PC-9 (cell line): Measurements from ENCODE around the gene TRIM37. TPM values are rescaled to one million over a fixed set of nuclear protein-coding genes. Genes with fewer than 3 reads are reported as not detected.

Source experiments
- BruUV-seq: library from RNA; stranded (reverse); fragments of 400-500 nt; replicated peaks from 2 replicates; lab custom pipeline; 2021; lab: Mats Ljungman, UMichigan
- CTCF ChIA-PET: fragments of 300-600 bp; sonication (Branson Sonifier 250); formaldehyde crosslinking; loops from one replicate; lab custom pipeline; 2022; ENCODE audit warnings: antibody characterized with exemption; lab: Charles Lee
- POLR2A ChIA-PET: fragments of 300-600 bp; sonication (Branson Sonifier 250); formaldehyde crosslinking; loops from one replicate; lab custom pipeline; 2022; ENCODE audit warnings: antibody characterized with exemption; ENCODE audit not compliant: unreplicated experiment; lab: Charles Lee
- DNase-seq, 2 experiments: peaks; one replicate each; pipeline versions ENCODE4 v3.0.0 to v3.0.0-alpha.2; 2015 to 2022; ENCODE audit warnings: mixed read lengths in 1 of 2
- H2AFZ ChIP-seq: fragments of 200-600 bp; sonication (generic); 2 replicates; pipeline ENCODE4 v1.8.1; 2017; ENCODE audit warnings: antibody characterized with exemption
- H3F3A ChIP-seq: fragments of 200-600 bp; sonication (generic); 2 replicates; pipeline ENCODE4 v1.8.1; 2017; ENCODE audit warnings: antibody characterized with exemption, mild to moderate bottlenecking, low read depth; ENCODE audit not compliant: insufficient read depth
- H3K27ac ChIP-seq: fragments of 200-600 bp; sonication (generic); 2 replicates; pipeline ENCODE4 v1.6.1; 2016; ENCODE audit warnings: mixed run types
- H3K27me3 ChIP-seq: fragments of 200-600 bp; sonication (generic); 2 replicates; pipeline ENCODE4 v1.6.1; 2016; ENCODE audit warnings: low read depth, mixed run types; ENCODE audit not compliant: insufficient read depth
- H3K36me3 ChIP-seq: fragments of 200-600 bp; sonication (generic); 2 replicates; pipeline ENCODE4 v1.6.1; 2016; ENCODE audit warnings: low read depth, mixed run types
- H3K4me1 ChIP-seq: fragments of 200-600 bp; sonication (generic); replicated peaks from 2 replicates; pipeline ENCODE4 v1.6.1; 2016; ENCODE audit warnings: mixed run types; ENCODE audit not compliant: insufficient read depth
- H3K4me2 ChIP-seq: fragments of 200-600 bp; sonication (generic); 2 replicates; pipeline ENCODE4 v1.6.1; 2017; ENCODE audit warnings: mixed run types
- H3K4me3 ChIP-seq: fragments of 200-600 bp; sonication (generic); 2 replicates; pipeline ENCODE4 v1.6.1; 2016; ENCODE audit warnings: mixed run types
- H3K79me2 ChIP-seq: fragments of 200-600 bp; sonication (generic); 2 replicates; pipeline ENCODE4 v1.6.1; 2017; ENCODE audit warnings: low read depth, mixed run types
- H3K9me2 ChIP-seq: fragments of 200-600 bp; sonication (generic); 2 replicates; pipeline ENCODE4 v1.8.1; 2017; ENCODE audit warnings: mild to moderate bottlenecking; ENCODE audit not compliant: insufficient read depth
- H3K9me3 ChIP-seq: fragments of 200-600 bp; sonication (generic); 2 replicates; pipeline ENCODE4 v1.8.1; 2016; ENCODE audit warnings: low read depth; ENCODE audit not compliant: insufficient read depth
- H4K20me1 ChIP-seq: fragments of 200-600 bp; sonication (generic); 2 replicates; pipeline ENCODE4 v1.8.1; 2017; ENCODE audit not compliant: insufficient read depth
- CTCF ChIP-seq: fragments of 200-600 bp; sonication (generic); conservative IDR thresholded peaks from 2 replicates; pipeline ENCODE4 v1.6.1; 2017; ENCODE audit warnings: mixed run types, antibody characterized with exemption, mild to moderate bottlenecking, moderate library complexity
- EZH2 ChIP-seq: fragments of 200-600 bp; sonication (generic); IDR thresholded peaks from 2 replicates; pipeline ENCODE4 v1.8.0; 2017; ENCODE audit warnings: antibody characterized with exemption, low read depth
- intact Hi-C: fragments of 100-400 bp; cut with micrococcal nuclease; formaldehyde crosslinking; loops from one replicate; pipeline ENCODE4 v1.10.0; 2022; ENCODE audit not compliant: unreplicated experiment
- total RNA-seq: library from RNA; stranded (reverse); gene quantifications from 2 replicates; pipeline ENCODE4 v1.2.3, GENCODE V29; 2021

TRIM37 gene
- total RNA-seq, 1 experiment from 2014 or later: 24.6 TPM

- H3K27ac ChIP-seq: no peak overlapping the region
- no peaks in the 10 kb centered on the region for H3K27me3 ChIP-seq
- intact Hi-C loops: no loop called here
- 0 out of 2 replicates have a peak, but pooled peaks cover 3% of the 10 kb centered on the region for H3F3A ChIP-seq
- no peak overlapping the region for H2AFZ ChIP-seq
- no peaks in the 10 kb centered on the region for H3K4me1 ChIP-seq
- no peaks in the 10 kb centered on the region for H3K9me2 ChIP-seq
- ChIA-PET POLR2A (no interaction called here), CTCF (no interaction called here)
- no peaks in the 10 kb centered on the region for H3K9me3 ChIP-seq
- H4K20me1 ChIP-seq: no peaks in the 10 kb centered on the region
- H3K36me3 ChIP-seq: peaks cover 13% of the 10 kb centered on the region
- H3K79me2 ChIP-seq: no peaks in the 10 kb centered on the region
- H3K4me2 ChIP-seq: no peak overlapping the region
- H3K4me3 ChIP-seq: no peak overlapping the region
- BruUV-seq: no TSS peak
- TF ChIP-seq EZH2 (no peak), CTCF (no peak)
- no peak for DNase-seq
Observed at GRCh38 chr17:59047616-59048015, 59.1 kb downstream of the TRIM37 start.

- Histone ChIP-seq H3K9me2 (no peaks in the 10 kb centered on the region), H3K79me2 (no peaks in the 10 kb centered on the region), H3K36me3 (peaks cover 9% of the 10 kb centered on the region), H3K9me3 (no peaks in the 10 kb centered on the region), H4K20me1 (no peaks in the 10 kb centered on the region), H2AFZ (no peak overlapping the region), H3K4me3 (no peak overlapping the region), H3F3A (0 out of 2 replicates have a peak, but pooled peaks cover 3% of the 10 kb centered on the region), H3K27me3 (no peaks in the 10 kb centered on the region), H3K27ac (no peak overlapping the region), H3K4me2 (no peak overlapping the region), H3K4me1 (no peaks in the 10 kb centered on the region)
- DNase-seq: no peak
- TF ChIP-seq EZH2 (no peak), CTCF (no peak)
- intact Hi-C loops: no loop called here
- CTCF ChIA-PET: no interaction called here
- POLR2A ChIA-PET: no interaction called here
- no TSS peak for BruUV-seq
Observed at GRCh38 chr17:59046192-59046591, 60.5 kb downstream of the TRIM37 start.

GRCh38 chr17:59038734-59039133 lies 67.9 kb downstream of the TRIM37 start:
- POLR2A ChIA-PET: no interaction called here
- intact Hi-C loops: no loop called here

More at GRCh38 chr17:59038734-59039133, 67.9 kb downstream of the TRIM37 start:
- Histone ChIP-seq H3K9me2 (no peaks in the 10 kb centered on the region), H3K36me3 (no peaks in the 10 kb centered on the region), H3K9me3 (no peaks in the 10 kb centered on the region), H3K4me2 (no peak overlapping the region), H3K27me3 (no peaks in the 10 kb centered on the region), H3K4me1 (no peaks in the 10 kb centered on the region), H3K79me2 (no peaks in the 10 kb centered on the region), H2AFZ (no peak overlapping the region), H4K20me1 (no peaks in the 10 kb centered on the region), H3K27ac (no peak overlapping the region), H3K4me3 (no peak overlapping the region), H3F3A (0 out of 2 replicates have a peak, but pooled peaks cover 3% of the 10 kb centered on the region)
- no peak for TF ChIP-seq EZH2
- no peak for TF ChIP-seq CTCF
- CTCF ChIA-PET: no interaction called here
- no TSS peak for BruUV-seq
- no peak for DNase-seq
